GM12873 (cell line): ENCODE results near the gene RFC3.

ENCODE experiments used
- TF ChIP-seq, protein P1 (sequence below): IDR thresholded peaks from 2 replicates; pipeline ENCODE4 v1.5.1; 2012; ENCODE audit warnings: low read depth, mild to moderate bottlenecking, moderate library complexity, low read length, control low read depth; ENCODE audit not compliant: insufficient read depth; ENCODE audit errors: missing control alignments

The RFC3 gene

DNA sequence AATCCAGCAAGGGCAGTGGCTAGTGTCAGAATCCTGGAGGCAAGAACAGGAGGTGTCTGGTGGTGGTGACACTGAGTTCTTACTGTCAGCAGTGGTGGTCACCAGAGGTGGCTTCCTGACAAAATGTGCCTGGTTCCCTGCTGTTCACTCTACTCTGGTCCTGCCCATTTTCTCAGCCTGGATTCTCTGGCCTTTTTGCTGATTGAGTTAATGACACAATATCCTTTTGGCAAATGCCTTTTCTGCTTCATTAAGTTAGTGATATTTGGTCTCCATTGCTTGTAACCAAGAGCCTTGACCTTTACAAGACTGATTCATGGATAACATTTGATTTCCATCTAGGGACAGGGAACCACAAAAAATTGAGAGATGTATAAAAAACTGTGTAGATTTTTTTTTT is 51.1 kb downstream of the RFC3 start:
- TF ChIP-seq, protein P1, sequence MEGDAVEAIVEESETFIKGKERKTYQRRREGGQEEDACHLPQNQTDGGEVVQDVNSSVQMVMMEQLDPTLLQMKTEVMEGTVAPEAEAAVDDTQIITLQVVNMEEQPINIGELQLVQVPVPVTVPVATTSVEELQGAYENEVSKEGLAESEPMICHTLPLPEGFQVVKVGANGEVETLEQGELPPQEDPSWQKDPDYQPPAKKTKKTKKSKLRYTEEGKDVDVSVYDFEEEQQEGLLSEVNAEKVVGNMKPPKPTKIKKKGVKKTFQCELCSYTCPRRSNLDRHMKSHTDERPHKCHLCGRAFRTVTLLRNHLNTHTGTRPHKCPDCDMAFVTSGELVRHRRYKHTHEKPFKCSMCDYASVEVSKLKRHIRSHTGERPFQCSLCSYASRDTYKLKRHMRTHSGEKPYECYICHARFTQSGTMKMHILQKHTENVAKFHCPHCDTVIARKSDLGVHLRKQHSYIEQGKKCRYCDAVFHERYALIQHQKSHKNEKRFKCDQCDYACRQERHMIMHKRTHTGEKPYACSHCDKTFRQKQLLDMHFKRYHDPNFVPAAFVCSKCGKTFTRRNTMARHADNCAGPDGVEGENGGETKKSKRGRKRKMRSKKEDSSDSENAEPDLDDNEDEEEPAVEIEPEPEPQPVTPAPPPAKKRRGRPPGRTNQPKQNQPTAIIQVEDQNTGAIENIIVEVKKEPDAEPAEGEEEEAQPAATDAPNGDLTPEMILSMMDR: no peak

- TF ChIP-seq, protein P1: no peak
Observed at GRCh38 chr13:33870046-33870668, 52.2 kb downstream of the RFC3 start.

- TF ChIP-seq, protein P1: no peak
Observed at GRCh38 chr13:33871207-33872004, 53.5 kb downstream of the RFC3 start.

DNA sequence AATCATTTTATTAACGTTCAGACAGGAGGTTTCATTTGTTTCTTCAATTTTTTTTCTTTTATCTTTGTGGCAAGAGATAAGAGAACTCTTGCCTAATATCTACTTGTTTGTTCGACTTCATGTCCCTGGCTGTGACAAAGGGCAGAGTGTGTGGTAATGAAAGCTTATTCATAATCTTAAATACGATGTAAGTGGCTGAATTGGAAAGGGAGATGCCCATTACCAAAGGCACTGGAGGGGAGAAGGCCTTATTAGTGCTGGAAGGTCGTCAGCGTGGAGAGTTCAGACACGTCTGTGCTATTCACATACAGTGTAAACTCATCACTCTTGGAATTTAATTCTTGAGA is 54.0 kb downstream of the RFC3 start:
- TF ChIP-seq, protein P1: no peak

GRCh38 chr13:33873251-33873908 is 55.4 kb downstream of the RFC3 start:
- TF ChIP-seq, protein P1: no peak

- TF ChIP-seq, protein P1: no peak
Observed at GRCh38 chr13:33874871-33875270, 56.9 kb downstream of the RFC3 start.
